Neural progenitor cell (in vitro differentiated cells): ENCODE results near the gene SNX17.
"Not testable (repeated sequence)": the region's sequence is repeated elsewhere in the genome, so short reads cannot be mapped to it uniquely, and the experiment has no call there.

Experiments used
- CTCF ChIP-seq: fragments of 200-600 bp; sonication (generic); IDR thresholded peaks from 2 replicates; pipeline ENCODE4 v1.5.1; 2017; ENCODE audit warnings: antibody characterized with exemption, mild to moderate bottlenecking
- EZH2phosphoT487 ChIP-seq: fragments of 200-600 bp; sonication (generic); IDR thresholded peaks from 2 replicates; pipeline ENCODE4 v1.6.1; 2017; ENCODE audit warnings: antibody characterized with exemption

DNA sequence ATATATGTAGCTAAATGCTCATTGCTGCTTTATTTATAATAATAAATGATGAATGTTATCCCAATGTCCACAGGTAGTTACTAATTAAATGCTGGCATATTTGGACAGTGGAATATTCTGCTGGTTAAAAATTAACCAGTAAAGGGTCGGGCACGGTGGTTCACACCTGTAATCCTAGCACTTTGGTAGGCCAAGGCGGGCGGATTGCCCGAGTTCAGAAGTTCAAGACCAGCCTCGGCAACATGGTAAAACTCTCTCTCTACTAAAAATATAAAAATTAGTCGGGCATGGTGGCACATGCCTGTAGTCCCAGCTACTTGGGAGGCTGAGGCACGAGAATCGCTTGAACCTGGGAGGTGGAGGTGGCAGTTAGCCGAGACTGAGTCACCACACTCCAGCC is 54.6 kb downstream of the SNX17 start:
- TF ChIP-seq CTCF, EZH2phosphoT487: not testable (repeated sequence)
